Panc1 (cell line): ENCODE measurements around the gene LRRC45.

Experiments used
- CTCF ChIP-seq: fragments of 450-650 bp; IDR thresholded peaks from 2 replicates; pipeline ENCODE4 v1.5.1; 2017; ENCODE audit warnings: mild to moderate bottlenecking
- POLR2AphosphoS5 ChIP-seq: IDR thresholded peaks from 2 replicates; pipeline ENCODE4 v1.6.1; 2012; ENCODE audit warnings: mild to moderate bottlenecking, low read depth, low read length, moderate library complexity
- REST ChIP-seq, 2 experiments: IDR thresholded peaks; 2 replicates each; pipeline ENCODE4 v1.6.1; 2011 to 2012; ENCODE audit warnings: low read depth in 2 of 2, control low read depth in 1 of 2, low read length in 1 of 2, mild to moderate bottlenecking in 1 of 2, moderate library complexity in 1 of 2; ENCODE audit not compliant: insufficient read depth in 1 of 2
- SIN3A ChIP-seq: IDR thresholded peaks from 2 replicates; pipeline ENCODE4 v1.6.1; 2012; ENCODE audit warnings: low read depth, mild to moderate bottlenecking, low read length, moderate library complexity, borderline replicate concordance; ENCODE audit not compliant: insufficient read depth
- TCF7L2 ChIP-seq: IDR thresholded peaks from 2 replicates; pipeline ENCODE4 v1.6.1; 2011; ENCODE audit warnings: mild to moderate bottlenecking, low read depth, low read length, inconsistent platforms

DNA sequence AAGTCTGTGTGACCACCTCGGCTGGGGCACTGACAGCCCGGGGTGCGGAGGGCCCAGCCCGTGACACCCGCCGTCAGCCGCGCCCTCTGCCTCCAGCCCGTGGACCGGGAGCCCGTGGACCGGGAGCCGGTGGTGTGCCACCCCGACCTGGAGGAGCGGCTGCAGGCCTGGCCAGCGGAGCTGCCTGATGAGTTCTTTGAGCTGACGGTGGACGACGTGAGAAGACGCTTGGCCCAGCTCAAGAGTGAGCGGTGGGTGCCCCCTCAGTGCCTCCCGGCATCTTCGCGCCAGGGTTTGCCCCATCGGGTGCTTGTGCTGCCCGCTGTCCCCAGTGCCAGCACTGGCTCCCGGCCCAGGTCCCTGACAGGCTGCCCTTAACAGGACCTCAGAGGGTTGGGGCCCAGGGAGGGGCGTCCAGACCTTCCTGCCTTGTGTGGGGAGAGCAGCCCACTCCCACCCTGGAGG, 14.1 kb upstream of the LRRC45 start:
- TF ChIP-seq CTCF: no peak
- TF ChIP-seq TCF7L2: no peak
- no peak for TF ChIP-seq POLR2AphosphoS5
- no peak for TF ChIP-seq SIN3A
- TF ChIP-seq REST (IDR thresholded peaks at IDR 0.05; ENCODE audit: insufficient read depth in 1 of 2, low read depth in 2 of 2, low read length in 1 of 2): no peak
